ENCODE measurements around the gene EBP. TPM values are rescaled to one million over a fixed set of nuclear protein-coding genes. Genes with fewer than 3 reads are reported as not detected.

The EBP gene
- total and polyA plus RNA-seq, 2 of the 8 experiments (the other 6 are each of a cell fraction or from before 2014, with no cell fraction given) = 143 to 286 TPM

Other genes with a start within 250 kb of the EBP start
- gene SSX3, start 165.1 kb upstream of the EBP start, total RNA-seq (2021; fragmentation: NEBNext Ultra II Directional; extraction: Animal tissue kit (Norgen Biotek cat#: 25700)) = not detected in 2 replicates
- gene SSX3, start 165.1 kb upstream of the EBP start, polyA plus RNA-seq (2011; rRNA removed) = not detected in 2 replicates
- 0.32 TPM in 1 of 2 replicates, not detected in the other for gene SSX4, start 138.3 kb upstream of the EBP start, total RNA-seq (2021; fragmentation: NEBNext Ultra II Directional; extraction: Animal tissue kit (Norgen Biotek cat#: 25700))
- gene SSX4, start 138.3 kb upstream of the EBP start, polyA plus RNA-seq (2011; rRNA removed) = 0.14 and 0.26 TPM in 2 replicates
- 0.32 TPM in 1 of 2 replicates, not detected in the other for gene SSX4B, start 109.8 kb upstream of the EBP start, total RNA-seq (2021; fragmentation: NEBNext Ultra II Directional; extraction: Animal tissue kit (Norgen Biotek cat#: 25700))
- gene SSX4B, start 109.8 kb upstream of the EBP start, polyA plus RNA-seq (2011; rRNA removed) = 0.14 and 0.26 TPM in 2 replicates
- 70.9 and 73.8 TPM in 2 replicates for gene SLC38A5, start 51.5 kb upstream of the EBP start, total RNA-seq (2021; fragmentation: NEBNext Ultra II Directional; extraction: Animal tissue kit (Norgen Biotek cat#: 25700))
- gene SLC38A5, start 51.5 kb upstream of the EBP start, polyA plus RNA-seq (2011; rRNA removed) = 106 and 135 TPM in 2 replicates
- 55.4 and 62.4 TPM in 2 replicates for gene FTSJ1, start 45.6 kb upstream of the EBP start, total RNA-seq (2021; fragmentation: NEBNext Ultra II Directional; extraction: Animal tissue kit (Norgen Biotek cat#: 25700))
- 80.4 and 104 TPM in 2 replicates for gene FTSJ1, start 45.6 kb upstream of the EBP start, polyA plus RNA-seq (2011; rRNA removed)
- 14.0 and 14.6 TPM in 2 replicates for gene PORCN, start 12.8 kb upstream of the EBP start, total RNA-seq (2021; fragmentation: NEBNext Ultra II Directional; extraction: Animal tissue kit (Norgen Biotek cat#: 25700))
- 34.1 and 47.0 TPM in 2 replicates for gene PORCN, start 12.8 kb upstream of the EBP start, polyA plus RNA-seq (2011; rRNA removed)
- gene TBC1D25, start 17.9 kb downstream of the EBP start, total RNA-seq (2021; fragmentation: NEBNext Ultra II Directional; extraction: Animal tissue kit (Norgen Biotek cat#: 25700)) = 6.5 and 9.7 TPM in 2 replicates
- 6.8 and 11.4 TPM in 2 replicates for gene TBC1D25, start 17.9 kb downstream of the EBP start, polyA plus RNA-seq (2011; rRNA removed)
- 159 and 164 TPM in 2 replicates for gene RBM3, start 52.7 kb downstream of the EBP start, total RNA-seq (2021; fragmentation: NEBNext Ultra II Directional; extraction: Animal tissue kit (Norgen Biotek cat#: 25700))
- gene RBM3, start 52.7 kb downstream of the EBP start, polyA plus RNA-seq (2011; rRNA removed) = 73.2 and 99.6 TPM in 2 replicates
- gene WDR13, start 75.7 kb downstream of the EBP start, total RNA-seq (2021; fragmentation: NEBNext Ultra II Directional; extraction: Animal tissue kit (Norgen Biotek cat#: 25700)) = 19.4 and 19.7 TPM in 2 replicates
- 46.3 and 120 TPM in 2 replicates for gene WDR13, start 75.7 kb downstream of the EBP start, polyA plus RNA-seq (2011; rRNA removed)
- 0.63 and 0.80 TPM in 2 replicates for gene WAS, start 162.0 kb downstream of the EBP start, total RNA-seq (2021; fragmentation: NEBNext Ultra II Directional; extraction: Animal tissue kit (Norgen Biotek cat#: 25700))
- 0.65 and 0.74 TPM in 2 replicates for gene WAS, start 162.0 kb downstream of the EBP start, polyA plus RNA-seq (2011; rRNA removed)
- gene SUV39H1, start 174.9 kb downstream of the EBP start, total RNA-seq (2021; fragmentation: NEBNext Ultra II Directional; extraction: Animal tissue kit (Norgen Biotek cat#: 25700)) = 14.1 and 14.8 TPM in 2 replicates
- gene SUV39H1, start 174.9 kb downstream of the EBP start, polyA plus RNA-seq (2011; rRNA removed) = 27.8 and 38.4 TPM in 2 replicates
- gene GLOD5, start 239.9 kb downstream of the EBP start, total RNA-seq (2021; fragmentation: NEBNext Ultra II Directional; extraction: Animal tissue kit (Norgen Biotek cat#: 25700)) = not detected in 2 replicates
- gene GLOD5, start 239.9 kb downstream of the EBP start, polyA plus RNA-seq (2011; rRNA removed) = 0.18 and 0.35 TPM in 2 replicates